Subcutaneous abdominal adipose tissue (tissue), 5 donors: Measurements from ENCODE around the gene PLEKHA6.
A peak's percentile ranks its signal among the peaks of the same experiment; 100 is the strongest.
"Not testable (repeated sequence)": the region's sequence is repeated elsewhere in the genome, so short reads cannot be mapped to it uniquely, and the experiment has no call there.

Experiments
- H3K27ac ChIP-seq: one replicate; pipeline ENCODE4 v1.7.0; 2013; ENCODE audit warnings: low read depth, mild to moderate bottlenecking, inconsistent platforms, low read length, moderate library complexity
- H3K27me3 ChIP-seq, 5 donors: one replicate each; pipeline ENCODE4 v1.7.0; 2013; ENCODE audit warnings: low read length in 5 of 5, inconsistent platforms in 1 of 5; ENCODE audit not compliant: control insufficient read depth in 5 of 5, insufficient read depth in 4 of 5
- H3K36me3 ChIP-seq, 5 donors: one replicate each; pipeline ENCODE4 v1.7.0; 2013; ENCODE audit warnings: low read length in 5 of 5; ENCODE audit not compliant: control insufficient read depth in 5 of 5, insufficient read depth in 5 of 5
- H3K4me1 ChIP-seq, 5 donors: one replicate each; pipeline ENCODE4 v1.7.0; 2013; ENCODE audit warnings: low read length in 5 of 5, mild to moderate bottlenecking in 3 of 5, moderate library complexity in 1 of 5; ENCODE audit not compliant: control insufficient read depth in 5 of 5, insufficient read depth in 5 of 5
- H3K4me3 ChIP-seq, 5 donors: one replicate each; pipeline ENCODE4 v1.7.0; 2013; ENCODE audit warnings: low read length in 5 of 5, low read depth in 1 of 5
- H3K9ac ChIP-seq, 5 donors: one replicate each; pipeline ENCODE4 v1.7.0; 2013; ENCODE audit warnings: low read length in 5 of 5, mild to moderate bottlenecking in 4 of 5, moderate library complexity in 3 of 5
- H3K9me3 ChIP-seq, 5 donors: one replicate each; pipeline ENCODE4 v1.7.0; 2013; ENCODE audit warnings: low read length in 5 of 5; ENCODE audit not compliant: control insufficient read depth in 5 of 5
- donor health status: healthy.
- donor health status: healthy.
- donor health status: healthy.
- donor health status: healthy.
- donor health status: healthy.

PLEKHA6 gene

DNA sequence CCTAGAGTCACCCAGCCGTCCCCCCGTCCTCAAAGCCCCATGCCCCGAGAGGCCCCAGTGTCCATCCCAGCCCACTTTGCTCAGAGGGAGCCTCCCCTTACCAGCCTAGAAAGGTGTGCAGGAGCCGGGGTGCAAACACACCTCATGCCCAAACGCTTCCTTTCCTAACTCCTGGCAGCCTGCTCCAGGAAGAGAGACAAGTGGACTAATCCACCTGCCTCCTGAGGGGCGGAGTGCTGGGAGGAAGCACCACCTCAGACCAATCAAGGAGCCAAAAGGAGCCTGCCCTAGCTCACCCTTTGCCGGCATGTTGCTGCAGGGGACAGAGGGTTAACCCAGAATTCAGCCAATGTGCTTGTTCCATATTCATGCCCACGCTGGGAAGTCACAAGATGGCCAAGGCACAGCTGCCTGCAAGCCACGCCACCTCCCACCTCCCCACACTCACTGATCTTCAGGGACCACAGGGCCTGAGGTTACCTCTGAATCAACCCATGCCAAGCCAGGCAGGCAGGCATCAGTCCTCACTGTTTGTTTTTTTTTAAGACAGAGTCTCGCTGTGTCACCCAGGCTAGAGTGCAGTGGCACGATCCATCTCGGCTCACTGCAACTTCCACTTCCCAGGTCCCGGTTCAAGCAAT is 27.8 kb downstream of the PLEKHA6 start:
- no peak overlapping the region for H3K27ac ChIP-seq
- H3K9ac ChIP-seq = no peak overlapping the region
- peaks cover 0 to 14% (median 5%) of the 10 kb centered on the region in 5 donors for H3K4me1 ChIP-seq
- H3K4me3 ChIP-seq = no peak overlapping the region
- H3K9me3 ChIP-seq = no peaks in the 10 kb centered on the region
- peaks cover 0 to 3% (median 2%) of the 10 kb centered on the region in 5 donors for H3K27me3 ChIP-seq
- no peaks in the 10 kb centered on the region for H3K36me3 ChIP-seq

DNA sequence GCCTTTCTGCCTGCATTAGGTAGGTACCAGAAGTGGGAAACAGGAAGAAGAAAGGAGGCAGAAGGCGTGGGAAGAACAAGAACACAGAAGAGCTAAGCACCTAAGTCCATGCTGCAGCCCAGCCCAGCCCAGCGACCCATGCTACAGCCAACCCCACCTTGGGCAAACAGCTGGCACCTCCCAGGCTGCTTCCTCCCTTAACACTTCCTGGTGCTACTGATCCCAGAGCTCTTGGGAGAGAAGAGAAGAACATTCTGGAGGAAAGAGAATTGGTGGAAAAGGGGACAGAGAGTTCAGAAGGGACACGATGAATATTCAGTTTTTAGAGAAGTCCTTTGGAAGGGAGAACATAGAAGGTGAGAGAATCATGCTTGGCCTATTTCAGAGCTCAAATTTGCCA is 28.5 kb downstream of the PLEKHA6 start:
- Histone ChIP-seq H3K4me3 (no peak overlapping the region), H3K9ac (no peak overlapping the region), H3K27ac (no peak overlapping the region)

DNA sequence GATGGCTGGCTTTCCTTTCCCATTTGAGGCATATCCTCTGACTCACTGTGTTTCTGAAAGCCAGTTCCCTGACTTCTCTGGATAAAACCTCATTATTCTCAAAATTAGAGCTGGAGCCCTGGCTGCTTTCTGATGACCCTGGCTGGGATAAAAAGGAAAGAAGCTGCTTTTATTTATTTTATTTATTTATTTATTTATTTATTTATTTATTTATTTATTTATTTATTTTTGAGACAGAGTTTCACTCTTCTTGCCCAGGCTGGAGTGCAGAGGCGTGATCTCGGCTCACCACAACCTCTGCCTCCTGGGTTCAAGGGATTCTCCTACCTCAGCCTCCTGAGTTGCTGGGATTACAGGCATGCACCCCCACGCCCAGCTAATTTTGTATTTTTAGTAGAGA is 31.9 kb downstream of the PLEKHA6 start:
- not testable (repeated sequence) for H3K9me3 ChIP-seq, H3K27ac ChIP-seq, H3K36me3 ChIP-seq, H3K27me3 ChIP-seq, H3K4me1 ChIP-seq, H3K9ac ChIP-seq, H3K4me3 ChIP-seq

More for the DNA sequence above, 28.5 kb downstream of the PLEKHA6 start:
- peaks cover 0 to 3% (median 2%) of the 10 kb centered on the region in 5 donors for H3K27me3 ChIP-seq
- H3K9me3 ChIP-seq = no peaks in the 10 kb centered on the region
- no peaks in the 10 kb centered on the region for H3K36me3 ChIP-seq
- peaks cover 0 to 9% (median 5%) of the 10 kb centered on the region in 5 donors for H3K4me1 ChIP-seq

DNA sequence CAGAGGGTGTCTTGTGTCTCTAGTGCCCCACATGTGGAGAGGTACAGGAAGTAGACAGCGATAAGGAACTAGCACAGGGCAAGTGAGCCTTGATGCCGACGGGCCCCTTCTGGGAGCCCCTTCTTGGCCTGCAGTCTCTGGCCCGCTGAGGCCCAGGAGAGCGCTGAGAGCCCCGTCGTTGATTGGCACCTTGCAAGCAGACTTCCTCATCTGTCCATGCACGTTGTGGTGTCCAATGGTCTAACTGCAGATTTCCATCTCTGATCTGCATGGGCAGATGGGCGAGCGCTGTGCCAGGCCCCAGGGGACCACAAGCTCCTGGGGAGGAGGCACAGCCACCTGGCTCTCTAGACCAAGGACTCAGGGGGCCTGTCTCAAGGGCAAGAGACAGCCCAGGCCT is 32.4 kb downstream of the PLEKHA6 start:
- no peak overlapping the region for H3K9ac ChIP-seq
- H3K27ac ChIP-seq = no peak overlapping the region

DNA sequence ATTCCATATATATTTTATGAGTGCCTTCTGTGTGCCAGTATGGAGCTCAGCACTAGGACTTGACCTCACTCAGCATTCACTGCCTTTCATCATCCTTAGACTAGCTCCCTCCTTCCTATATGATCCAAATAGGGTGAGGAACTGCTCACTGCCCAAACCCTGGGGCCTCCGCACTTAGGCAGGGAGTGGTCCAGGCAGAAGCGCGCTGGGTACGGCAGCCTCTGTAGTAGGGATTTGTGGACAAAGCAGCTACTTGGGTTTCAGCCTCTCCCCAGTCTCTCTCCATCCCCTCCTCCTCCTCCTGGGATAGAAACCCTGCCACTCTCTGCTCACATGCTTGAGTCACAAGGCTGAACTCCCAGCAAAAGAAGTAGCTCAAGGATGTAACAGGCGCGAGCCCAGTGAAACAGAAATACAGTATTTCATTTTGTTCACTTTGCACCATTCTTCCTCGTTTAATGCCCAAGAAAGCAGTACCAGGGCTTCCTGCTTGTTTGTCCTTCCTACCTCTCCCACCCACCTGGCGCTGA is 32.9 kb downstream of the PLEKHA6 start:
- Histone ChIP-seq H3K27ac (no peak overlapping the region), H3K36me3 (no peaks in the 10 kb centered on the region), H3K27me3 (no peaks in the 10 kb centered on the region), H3K9ac (no peak overlapping the region), H3K4me1 (peaks cover 0 to under 1% (median 0%) of the 10 kb centered on the region in 5 donors), H3K4me3 (no peak overlapping the region), H3K9me3 (no peaks in the 10 kb centered on the region)

More for the DNA sequence above, 32.4 kb downstream of the PLEKHA6 start:
- Histone ChIP-seq H3K4me3 (no peak overlapping the region), H3K9me3 (no peaks in the 10 kb centered on the region), H3K27me3 (peaks cover 0 to 2% (median 0%) of the 10 kb centered on the region in 5 donors), H3K4me1 (peaks cover 0 to 3% (median 0%) of the 10 kb centered on the region in 5 donors), H3K36me3 (no peaks in the 10 kb centered on the region)

DNA sequence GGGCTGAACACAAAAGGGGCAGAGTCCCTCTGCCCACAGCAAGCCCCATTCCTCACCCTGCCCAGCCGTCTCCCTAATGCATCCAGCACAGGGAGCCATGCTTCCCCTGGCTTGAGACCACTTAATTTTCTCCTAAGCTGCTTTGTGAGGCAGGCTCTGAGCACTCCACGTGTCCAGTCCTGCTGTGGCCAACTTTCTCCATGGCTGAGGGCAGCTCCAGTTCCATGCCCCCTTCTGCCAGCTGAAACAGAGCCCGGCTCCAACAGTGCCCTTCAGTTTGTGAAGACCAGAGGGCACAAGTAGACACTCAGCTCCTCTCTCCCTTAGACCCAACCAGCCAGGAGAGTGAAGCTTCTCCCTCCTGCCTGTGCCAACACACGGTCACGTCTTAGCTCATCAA is 33.8 kb downstream of the PLEKHA6 start:
- no peak overlapping the region for H3K9ac ChIP-seq
- no peaks in the 10 kb centered on the region for H3K27me3 ChIP-seq
- no peak overlapping the region for H3K4me3 ChIP-seq
- H3K4me1 ChIP-seq = peaks cover 0 to 9% (median 0%) of the 10 kb centered on the region in 5 donors
- H3K9me3 ChIP-seq = no peaks in the 10 kb centered on the region
- no peak overlapping the region for H3K27ac ChIP-seq
- H3K36me3 ChIP-seq = no peaks in the 10 kb centered on the region

DNA sequence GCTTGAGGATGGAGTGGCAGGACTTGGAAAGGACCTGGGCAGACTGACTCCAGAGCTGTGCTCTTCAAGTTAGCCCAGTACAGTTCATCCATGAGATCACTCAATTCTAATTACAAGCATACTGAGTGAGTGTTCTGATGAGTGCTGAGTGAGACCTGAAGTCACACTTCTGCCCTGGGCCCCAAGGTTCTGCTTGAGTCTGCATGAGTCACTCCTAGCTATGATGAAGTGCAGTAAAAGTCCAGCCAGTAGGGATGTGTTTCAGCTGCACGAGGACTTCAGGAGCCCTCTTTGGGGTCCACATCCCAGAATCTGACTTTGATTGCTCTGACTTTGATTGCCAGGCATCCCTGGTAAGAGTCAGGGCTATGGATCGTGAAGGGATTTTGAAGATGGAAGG is 35.8 kb downstream of the PLEKHA6 start:
- Histone ChIP-seq H3K9me3 (no peaks in the 10 kb centered on the region), H3K36me3 (no peaks in the 10 kb centered on the region), H3K4me1 (peaks cover 0 to 14% (median 7%) of the 10 kb centered on the region in 5 donors), H3K4me3 (no peak overlapping the region), H3K27me3 (no peaks in the 10 kb centered on the region), H3K27ac (no peak overlapping the region), H3K9ac (no peak overlapping the region)

DNA sequence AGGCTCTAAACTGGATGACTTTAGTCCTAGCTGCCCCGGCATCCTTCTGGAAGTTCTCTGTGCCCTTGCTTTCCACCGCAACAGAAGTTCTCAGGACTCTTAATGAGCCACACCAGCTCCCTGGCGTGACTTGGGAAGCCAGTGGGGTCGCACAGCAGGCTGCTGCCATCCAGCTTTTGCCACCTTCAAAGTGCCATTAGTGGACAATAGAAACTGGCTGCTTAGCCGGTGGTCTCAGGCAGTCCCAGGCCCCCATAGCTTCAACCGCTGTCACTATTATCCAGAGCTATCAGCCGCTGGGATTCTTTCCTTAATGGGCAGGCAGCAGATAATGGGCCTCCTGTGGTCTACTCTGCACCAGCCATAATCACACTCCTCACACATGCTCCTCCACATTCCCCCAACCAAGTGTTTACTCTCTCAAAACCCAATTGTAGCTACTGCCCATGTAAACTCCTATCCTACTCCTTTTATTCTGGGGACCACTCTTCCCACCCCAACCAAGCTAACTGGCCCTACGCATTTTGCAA is 37.3 kb downstream of the PLEKHA6 start:
- Histone ChIP-seq H3K36me3 (no peaks in the 10 kb centered on the region), H3K9ac (peak overlapping the region in 1 of 5 donors; percentile 2), H3K27me3 (no peaks in the 10 kb centered on the region), H3K4me3 (no peak overlapping the region), H3K4me1 (peaks cover 0 to 14% (median 7%) of the 10 kb centered on the region in 5 donors), H3K9me3 (no peaks in the 10 kb centered on the region), H3K27ac (no peak overlapping the region)

DNA sequence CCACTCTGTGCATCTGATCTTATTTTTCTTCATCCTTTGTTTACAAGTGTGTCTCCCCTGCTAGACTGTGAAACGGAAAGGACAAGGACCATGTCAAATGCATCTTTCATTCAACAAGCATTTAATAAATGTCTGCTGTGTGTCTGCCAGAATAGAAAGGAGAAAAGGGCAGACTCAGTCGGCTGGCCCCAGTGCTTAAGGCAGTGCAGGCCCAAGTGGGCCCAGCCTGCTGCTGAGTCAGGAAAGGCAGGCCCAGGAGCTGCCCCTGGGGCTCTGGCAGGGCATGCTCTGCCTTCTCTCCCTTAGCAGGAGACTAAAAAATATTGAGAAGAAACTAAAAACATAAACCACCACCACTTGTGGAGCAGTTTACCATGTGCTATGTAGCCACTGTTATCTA is 38.1 kb downstream of the PLEKHA6 start:
- no peaks in the 10 kb centered on the region for H3K9me3 ChIP-seq
- no peak overlapping the region for H3K27ac ChIP-seq
- no peaks in the 10 kb centered on the region for H3K27me3 ChIP-seq
- no peak overlapping the region for H3K9ac ChIP-seq
- no peaks in the 10 kb centered on the region for H3K36me3 ChIP-seq
- H3K4me1 ChIP-seq = peaks cover 0 to 14% (median 7%) of the 10 kb centered on the region in 5 donors
- no peak overlapping the region for H3K4me3 ChIP-seq

DNA sequence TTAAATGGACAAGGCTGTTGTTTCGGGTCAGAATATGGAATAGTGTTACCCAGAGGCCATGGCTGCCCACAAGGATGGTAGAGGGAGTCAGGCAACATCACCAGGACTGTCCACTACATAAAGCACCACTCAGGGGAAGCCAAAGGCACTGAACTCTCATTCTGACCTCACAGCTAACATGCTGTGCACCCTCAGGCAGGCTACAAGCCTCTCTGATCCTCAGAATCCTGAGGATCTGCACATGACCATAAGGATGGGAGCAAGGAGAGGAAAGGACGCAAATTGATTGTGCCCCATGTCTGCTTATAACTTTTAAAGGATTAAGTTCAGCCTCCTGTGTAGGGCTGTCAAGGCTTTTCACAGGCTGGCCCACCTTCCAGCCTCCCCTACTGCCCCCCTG is 38.7 kb downstream of the PLEKHA6 start:
- peaks cover 0 to 14% (median 7%) of the 10 kb centered on the region in 5 donors for H3K4me1 ChIP-seq
- no peak overlapping the region for H3K27ac ChIP-seq
- no peaks in the 10 kb centered on the region for H3K36me3 ChIP-seq

More for the DNA sequence above, 38.7 kb downstream of the PLEKHA6 start:
- Histone ChIP-seq H3K4me3 (no peak overlapping the region), H3K27me3 (no peaks in the 10 kb centered on the region), H3K9ac (no peak overlapping the region), H3K9me3 (no peaks in the 10 kb centered on the region)
